Measurements from ENCODE around the gene LBX2. TPM values are rescaled to one million over a fixed set of nuclear protein-coding genes. Genes with fewer than 3 reads are reported as not detected.

Gene LBX2
- total and polyA plus RNA-seq, 8 donors, result 0.21 to 2.3 (median 1.1) TPM

- Histone ChIP-seq H3K9me3 (no peaks in the 10 kb centered on the region), H3K27me3 (no peaks in the 10 kb centered on the region), H3K4me1 (peaks cover 7 to 18% (median 14%) of the 10 kb centered on the region in 3 donors), H3K36me3 (peaks cover 0 to 13% (median 0%) of the 10 kb centered on the region in 3 donors), H3K4me3 (no peak overlapping the region), H3K27ac (no peak overlapping the region)
- intact Hi-C loops (cut with DNase I), result no loop called here
- no peak for FAIRE-seq
- peak in 1 of 6 donors; percentile 7 for DNase-seq
- no peak for TF ChIP-seq CTCF (IDR thresholded peaks at IDR 0.05)
- no peak for ATAC-seq
- 97 to 100% methylated on average over 11 of the region's 11 CpGs for WGBS, 2 donors
Measured at GRCh38 chr2:74526649-74527230, 27.3 kb upstream of the LBX2 start.

GRCh38 chr2:74525717-74526648, 26.6 kb upstream of the LBX2 start, which contains the start of gene DQX1:
DQX1 (minus strand) TSS chr2:74526231; CDS start chr2:74525729, 502 bp downstream.
- H3K27me3 ChIP-seq, result peaks cover 0 to 1% (median 0%) of the 10 kb centered on the region in 4 donors
- WGBS, 2 donors, result 92 to 94% methylated on average over 11 of the region's 11 CpGs
- H3K9me3 ChIP-seq, result no peaks in the 10 kb centered on the region
- H3K27ac ChIP-seq, result no peak within 1 kb of the TSS
- no peak for FAIRE-seq
- peak in 1 of 6 donors; percentile 8 for DNase-seq
- peaks cover 0 to 13% (median 0%) of the 10 kb centered on the region in 3 donors for H3K36me3 ChIP-seq
- H3K4me1 ChIP-seq, result peaks cover 7 to 15% (median 11%) of the 10 kb centered on the region in 3 donors
- intact Hi-C loops (cut with DNase I), result no loop called here
- no peak for ATAC-seq
- H3K4me3 ChIP-seq, result no peak within 1 kb of the TSS
- no peak for TF ChIP-seq CTCF (IDR thresholded peaks at IDR 0.05)

- H3K27me3 ChIP-seq, result peaks cover 0 to 9% (median under 1%) of the 10 kb centered on the region in 4 donors
- no peaks in the 10 kb centered on the region for H3K9me3 ChIP-seq
- ATAC-seq (no peak), FAIRE-seq (no peak), DNase-seq (peak in 1 of 6 donors; percentile 35)
- H3K4me1 ChIP-seq, result peaks cover 7 to 11% (median 7%) of the 10 kb centered on the region in 3 donors
- peaks cover 0 to 13% (median 0%) of the 10 kb centered on the region in 3 donors for H3K36me3 ChIP-seq
- TF ChIP-seq CTCF (IDR thresholded peaks at IDR 0.05), result no peak
- no peak overlapping the region for H3K4me3 ChIP-seq
- WGBS, 2 donors, result 88 to 90% methylated on average over 10 of the region's 10 CpGs
- H3K27ac ChIP-seq, result no peak overlapping the region
- intact Hi-C loops (cut with DNase I), result no loop called here
Measured at GRCh38 chr2:74524955-74525716, 25.7 kb upstream of the LBX2 start.

GRCh38 chr2:74524005-74524404, 24.6 kb upstream of the LBX2 start:
- no peak overlapping the region for H3K4me3 ChIP-seq
- H3K27me3 ChIP-seq, result peaks cover 0 to 21% (median 3%) of the 10 kb centered on the region in 4 donors
- peaks cover 7 to 11% (median 7%) of the 10 kb centered on the region in 3 donors for H3K4me1 ChIP-seq
- H3K27ac ChIP-seq, result no peak overlapping the region
- H3K9me3 ChIP-seq, result no peaks in the 10 kb centered on the region
- FAIRE-seq (no peak), DNase-seq (peak in 1 of 6 donors; percentile 40), ATAC-seq (no peak)
- 63 to 78% methylated on average over 9 of the region's 9 CpGs for WGBS, 2 donors
- H3K36me3 ChIP-seq, result peaks cover 0 to 13% (median 0%) of the 10 kb centered on the region in 3 donors
- intact Hi-C loops (cut with DNase I), result no loop called here
- TF ChIP-seq CTCF (IDR thresholded peaks at IDR 0.05), result no peak

Data from pancreas (tissue), 10 donors.